ENCODE measurements around the gene FBXW11. TPM values are rescaled to one million over a fixed set of nuclear protein-coding genes. Genes with fewer than 3 reads are reported as not detected.

Gene FBXW11
- polyA plus RNA-seq, 1 donor from 2014 or later: 103 TPM

DNA sequence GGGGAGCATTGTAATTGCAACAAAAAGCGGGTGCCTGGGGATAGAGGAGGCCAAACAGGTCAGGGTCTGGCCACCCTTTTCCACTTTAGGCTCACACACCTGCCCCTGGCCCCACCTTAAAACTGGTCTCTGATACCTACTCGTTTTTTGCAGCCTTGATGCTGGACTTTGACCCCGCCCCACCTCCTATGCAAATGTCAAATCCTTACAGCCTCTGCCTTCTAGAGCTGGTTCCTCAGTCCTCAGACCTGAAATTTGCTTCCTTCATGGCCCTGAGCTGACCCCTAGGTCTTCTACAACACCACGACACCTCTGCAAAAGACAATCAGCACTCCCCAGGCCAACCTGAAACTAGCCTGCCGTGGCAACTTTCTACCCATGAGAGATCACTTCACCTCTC is 183.2 kb downstream of the FBXW11 start:
- Histone ChIP-seq H3K79me2 (replicated peaks; ENCODE audit: insufficient read depth, low read length) (no peaks in the 10 kb centered on the region), H3K27me3 (ENCODE audit: insufficient read depth, low read depth, low read length) (no peaks in the 10 kb centered on the region), H3K9ac (ENCODE audit: low read length) (no peak overlapping the region), H3K4me3 (ENCODE audit: low read length) (no peak overlapping the region), H3K27ac (ENCODE audit: low read length) (no peak overlapping the region), H2AFZ (ENCODE audit: low read depth, low read length) (no peak overlapping the region), H3K9me2 (ENCODE audit: insufficient read depth, low read length) (no peaks in the 10 kb centered on the region), H3K36me3 (ENCODE audit: insufficient read depth, low read length) (no peaks in the 10 kb centered on the region), H4K20me1 (ENCODE audit: insufficient read depth) (no peaks in the 10 kb centered on the region), H3K9me3 (ENCODE audit: low read length) (no peaks in the 10 kb centered on the region), H3F3A (ENCODE audit: insufficient read depth, low read length, poor library complexity, severe bottlenecking) (no peaks in the 10 kb centered on the region), H3K4me2 (ENCODE audit: low read length) (no peak overlapping the region)
- TF ChIP-seq TAF1 (IDR thresholded peaks at IDR 0.05; ENCODE audit: low read depth) (no peak), POLR2AphosphoS5 (IDR thresholded peaks at IDR 0.05) (no peak), RAD21 (conservative IDR thresholded peaks at IDR 0.05) (no peak), SMC3 (conservative IDR thresholded peaks at IDR 0.05; ENCODE audit: poor library complexity) (no peak), EZH2 (IDR thresholded peaks at IDR 0.05; ENCODE audit: borderline replicate concordance, insufficient read depth, low read length, poor library complexity, severe bottlenecking) (no peak), EP300 (conservative IDR thresholded peaks at IDR 0.05; ENCODE audit: poor library complexity, severe bottlenecking) (no peak), MXI1 (conservative IDR thresholded peaks at IDR 0.05; ENCODE audit: poor library complexity, severe bottlenecking) (no peak)
- TF ChIP-seq, protein P1, sequence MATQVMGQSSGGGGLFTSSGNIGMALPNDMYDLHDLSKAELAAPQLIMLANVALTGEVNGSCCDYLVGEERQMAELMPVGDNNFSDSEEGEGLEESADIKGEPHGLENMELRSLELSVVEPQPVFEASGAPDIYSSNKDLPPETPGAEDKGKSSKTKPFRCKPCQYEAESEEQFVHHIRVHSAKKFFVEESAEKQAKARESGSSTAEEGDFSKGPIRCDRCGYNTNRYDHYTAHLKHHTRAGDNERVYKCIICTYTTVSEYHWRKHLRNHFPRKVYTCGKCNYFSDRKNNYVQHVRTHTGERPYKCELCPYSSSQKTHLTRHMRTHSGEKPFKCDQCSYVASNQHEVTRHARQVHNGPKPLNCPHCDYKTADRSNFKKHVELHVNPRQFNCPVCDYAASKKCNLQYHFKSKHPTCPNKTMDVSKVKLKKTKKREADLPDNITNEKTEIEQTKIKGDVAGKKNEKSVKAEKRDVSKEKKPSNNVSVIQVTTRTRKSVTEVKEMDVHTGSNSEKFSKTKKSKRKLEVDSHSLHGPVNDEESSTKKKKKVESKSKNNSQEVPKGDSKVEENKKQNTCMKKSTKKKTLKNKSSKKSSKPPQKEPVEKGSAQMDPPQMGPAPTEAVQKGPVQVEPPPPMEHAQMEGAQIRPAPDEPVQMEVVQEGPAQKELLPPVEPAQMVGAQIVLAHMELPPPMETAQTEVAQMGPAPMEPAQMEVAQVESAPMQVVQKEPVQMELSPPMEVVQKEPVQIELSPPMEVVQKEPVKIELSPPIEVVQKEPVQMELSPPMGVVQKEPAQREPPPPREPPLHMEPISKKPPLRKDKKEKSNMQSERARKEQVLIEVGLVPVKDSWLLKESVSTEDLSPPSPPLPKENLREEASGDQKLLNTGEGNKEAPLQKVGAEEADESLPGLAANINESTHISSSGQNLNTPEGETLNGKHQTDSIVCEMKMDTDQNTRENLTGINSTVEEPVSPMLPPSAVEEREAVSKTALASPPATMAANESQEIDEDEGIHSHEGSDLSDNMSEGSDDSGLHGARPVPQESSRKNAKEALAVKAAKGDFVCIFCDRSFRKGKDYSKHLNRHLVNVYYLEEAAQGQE (IDR thresholded peaks at IDR 0.05; ENCODE audit: borderline replicate concordance): no peak

DNA sequence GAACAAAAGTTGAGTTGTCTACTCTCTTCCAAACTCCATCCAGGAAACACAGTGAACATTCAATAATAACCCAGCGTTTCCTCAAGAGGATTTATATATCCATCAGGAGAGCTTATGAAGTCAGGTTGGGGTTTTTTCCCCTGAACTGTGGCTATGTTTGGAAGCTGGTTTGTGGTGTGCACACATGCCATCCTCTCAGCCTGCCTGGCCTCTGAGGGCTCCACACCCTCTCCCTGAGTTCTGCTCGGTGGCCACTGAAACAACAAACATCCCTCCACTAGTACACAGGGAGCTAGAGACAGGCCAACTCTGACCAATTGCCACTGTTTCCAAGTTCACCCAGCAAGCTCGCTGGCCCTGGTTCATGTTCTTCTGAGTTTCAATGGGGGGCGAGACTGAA is 185.2 kb downstream of the FBXW11 start:
- no peak overlapping the region for H3K4me3 ChIP-seq (ENCODE audit: low read length)

DNA sequence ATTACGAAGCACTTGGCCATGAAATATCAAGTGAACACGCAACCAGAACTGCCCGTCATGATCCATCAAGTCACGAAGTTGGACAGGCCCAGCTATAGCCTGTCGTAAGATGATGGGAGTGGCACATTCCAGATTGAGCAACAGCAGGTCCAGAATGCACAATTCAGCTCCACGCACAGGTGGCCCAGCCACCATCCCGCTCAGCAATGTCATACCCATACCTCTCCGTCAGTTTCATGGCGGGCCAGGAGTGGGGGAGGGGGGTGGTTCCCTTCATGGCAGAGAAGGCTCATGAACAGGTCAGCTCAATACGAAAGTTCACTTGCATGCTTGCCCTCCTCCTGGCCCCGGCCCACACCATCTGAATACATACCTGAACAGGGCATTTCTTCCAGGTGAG is 185.9 kb downstream of the FBXW11 start:
- no peak overlapping the region for H3K27ac ChIP-seq (ENCODE audit: low read length)
- H3K79me2 ChIP-seq (replicated peaks; ENCODE audit: insufficient read depth, low read length): no peaks in the 10 kb centered on the region
- H3K36me3 ChIP-seq (ENCODE audit: insufficient read depth, low read length): no peaks in the 10 kb centered on the region
- no peak overlapping the region for H2AFZ ChIP-seq (ENCODE audit: low read depth, low read length)
- H3K4me3 ChIP-seq (ENCODE audit: low read length): no peak overlapping the region
- no peak overlapping the region for H3K9ac ChIP-seq (ENCODE audit: low read length)
- no peak for TF ChIP-seq EZH2 (IDR thresholded peaks at IDR 0.05; ENCODE audit: borderline replicate concordance, insufficient read depth, low read length, poor library complexity, severe bottlenecking)
- TF ChIP-seq, protein P2, sequence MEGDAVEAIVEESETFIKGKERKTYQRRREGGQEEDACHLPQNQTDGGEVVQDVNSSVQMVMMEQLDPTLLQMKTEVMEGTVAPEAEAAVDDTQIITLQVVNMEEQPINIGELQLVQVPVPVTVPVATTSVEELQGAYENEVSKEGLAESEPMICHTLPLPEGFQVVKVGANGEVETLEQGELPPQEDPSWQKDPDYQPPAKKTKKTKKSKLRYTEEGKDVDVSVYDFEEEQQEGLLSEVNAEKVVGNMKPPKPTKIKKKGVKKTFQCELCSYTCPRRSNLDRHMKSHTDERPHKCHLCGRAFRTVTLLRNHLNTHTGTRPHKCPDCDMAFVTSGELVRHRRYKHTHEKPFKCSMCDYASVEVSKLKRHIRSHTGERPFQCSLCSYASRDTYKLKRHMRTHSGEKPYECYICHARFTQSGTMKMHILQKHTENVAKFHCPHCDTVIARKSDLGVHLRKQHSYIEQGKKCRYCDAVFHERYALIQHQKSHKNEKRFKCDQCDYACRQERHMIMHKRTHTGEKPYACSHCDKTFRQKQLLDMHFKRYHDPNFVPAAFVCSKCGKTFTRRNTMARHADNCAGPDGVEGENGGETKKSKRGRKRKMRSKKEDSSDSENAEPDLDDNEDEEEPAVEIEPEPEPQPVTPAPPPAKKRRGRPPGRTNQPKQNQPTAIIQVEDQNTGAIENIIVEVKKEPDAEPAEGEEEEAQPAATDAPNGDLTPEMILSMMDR (IDR thresholded peaks at IDR 0.05; ENCODE audit: poor library complexity, severe bottlenecking): no peak
- TF ChIP-seq POLR2AphosphoS5 (IDR thresholded peaks at IDR 0.05): no peak
- TF ChIP-seq RAD21 (conservative IDR thresholded peaks at IDR 0.05): no peak
- TF ChIP-seq SMC3 (conservative IDR thresholded peaks at IDR 0.05; ENCODE audit: poor library complexity): no peak
- TF ChIP-seq, protein P1 (IDR thresholded peaks at IDR 0.05; ENCODE audit: borderline replicate concordance): no peak
- TF ChIP-seq EP300 (conservative IDR thresholded peaks at IDR 0.05; ENCODE audit: poor library complexity, severe bottlenecking): no peak
- TF ChIP-seq TAF1 (IDR thresholded peaks at IDR 0.05; ENCODE audit: low read depth): no peak
- TF ChIP-seq MXI1 (conservative IDR thresholded peaks at IDR 0.05; ENCODE audit: poor library complexity, severe bottlenecking): no peak
- no peaks in the 10 kb centered on the region for H3K9me3 ChIP-seq (ENCODE audit: low read length)
- no peaks in the 10 kb centered on the region for H4K20me1 ChIP-seq (ENCODE audit: insufficient read depth)
- H3K27me3 ChIP-seq (ENCODE audit: insufficient read depth, low read depth, low read length): no peaks in the 10 kb centered on the region
- H3K9me2 ChIP-seq (ENCODE audit: insufficient read depth, low read length): no peaks in the 10 kb centered on the region
- no peak overlapping the region for H3K4me2 ChIP-seq (ENCODE audit: low read length)
- H3F3A ChIP-seq (ENCODE audit: insufficient read depth, low read length, poor library complexity, severe bottlenecking): no peaks in the 10 kb centered on the region

More for the DNA sequence above, 185.2 kb downstream of the FBXW11 start:
- H3F3A ChIP-seq (ENCODE audit: insufficient read depth, low read length, poor library complexity, severe bottlenecking): no peaks in the 10 kb centered on the region
- H4K20me1 ChIP-seq (ENCODE audit: insufficient read depth): no peaks in the 10 kb centered on the region
- no peak overlapping the region for H3K27ac ChIP-seq (ENCODE audit: low read length)
- H3K9ac ChIP-seq (ENCODE audit: low read length): no peak overlapping the region
- no peaks in the 10 kb centered on the region for H3K36me3 ChIP-seq (ENCODE audit: insufficient read depth, low read length)
- H3K9me3 ChIP-seq (ENCODE audit: low read length): no peaks in the 10 kb centered on the region
- TF ChIP-seq RAD21 (conservative IDR thresholded peaks at IDR 0.05): no peak
- no peak for TF ChIP-seq EP300 (conservative IDR thresholded peaks at IDR 0.05; ENCODE audit: poor library complexity, severe bottlenecking)
- no peak for TF ChIP-seq MXI1 (conservative IDR thresholded peaks at IDR 0.05; ENCODE audit: poor library complexity, severe bottlenecking)
- H2AFZ ChIP-seq (ENCODE audit: low read depth, low read length): no peak overlapping the region
- no peak overlapping the region for H3K4me2 ChIP-seq (ENCODE audit: low read length)
- H3K79me2 ChIP-seq (replicated peaks; ENCODE audit: insufficient read depth, low read length): no peaks in the 10 kb centered on the region
- no peaks in the 10 kb centered on the region for H3K9me2 ChIP-seq (ENCODE audit: insufficient read depth, low read length)
- H3K27me3 ChIP-seq (ENCODE audit: insufficient read depth, low read depth, low read length): no peaks in the 10 kb centered on the region
